Left cardiac atrium (tissue), 4 donors: ENCODE results near the gene SAPCD1. TPM values are rescaled to one million over a fixed set of nuclear protein-coding genes. Genes with fewer than 3 reads are reported as not detected.
A peak's percentile ranks its signal among the peaks of the same experiment; 100 is the strongest.
"Not testable (repeated sequence)": the region's sequence is repeated elsewhere in the genome, so short reads cannot be mapped to it uniquely, and the experiment has no call there.

Experiments
- ATAC-seq, 2 donors: fragments of 200-7000 bp; cut with Tn5 transposase; one replicate each; pipeline ENCODE4 v1.9.1; 2020; ENCODE audit warnings: mild to moderate bottlenecking in 2 of 2, moderate library complexity in 2 of 2
- DNase-seq: peaks from one replicate; pipeline ENCODE4 v3.0.0-alpha.2; 2020
- intact Hi-C, 2 donors: fragments of 100-400 bp; cut with DNase I; formaldehyde crosslinking; loops; one replicate each; pipeline versions ENCODE4 v1.14.1 to v1.15.1; 2022 to 2023
- total RNA-seq, 2 donors: library from RNA; stranded (reverse); fragmentation: NEBNext Ultra II Directional; extraction: Animal tissue kit (Norgen Biotek cat#: 25700); gene quantifications; one replicate each; pipeline ENCODE4 v1.2.1, GENCODE V29; 2021
- donor health status: DM: no; HTN: yes; CAD: no.
- donor health status: DM: no; HTN: yes; CAD: no; lungs with severe emphysema.
- donor health status: DM: yes; HTN: yes; CAD: no.
- donor health status: Dilated cardiomyopathy.

Gene SAPCD1
- total RNA-seq, 2 donors from 2014 or later = 0.71 to 0.73 TPM

DNA sequence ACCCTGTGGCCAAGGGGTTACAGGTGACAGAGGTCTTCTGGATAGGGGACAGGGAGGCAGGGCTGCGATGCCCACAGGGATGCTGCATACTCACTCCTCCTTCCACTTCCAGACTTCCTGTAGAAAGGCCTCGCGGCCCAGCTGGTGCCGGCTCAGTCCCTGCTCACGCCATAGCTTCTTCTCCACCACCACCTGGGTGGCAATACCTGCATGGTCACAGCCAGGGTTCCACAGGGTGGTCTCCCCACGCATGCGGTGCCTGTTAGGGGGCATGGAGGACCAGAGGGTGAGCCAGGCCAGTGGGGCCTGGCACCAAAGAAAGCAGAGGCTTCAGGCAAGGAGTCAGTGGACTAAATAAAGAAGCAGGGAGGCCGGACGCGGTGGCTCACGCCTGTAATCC, 23.0 kb downstream of the SAPCD1 start:
- ATAC-seq = no peak
- no peak for DNase-seq
- intact Hi-C loops = no loop called here

GRCh38 chr6:31791324-31792089, 29.1 kb downstream of the SAPCD1 start:
- DNase-seq (no peak), ATAC-seq (no peak)
- intact Hi-C loops = loop anchor here in 1 of 2 donors (10.0 kb wide), 1 partner anchor 57 kb away; the partner anchor contains the start of gene CLIC1

DNA sequence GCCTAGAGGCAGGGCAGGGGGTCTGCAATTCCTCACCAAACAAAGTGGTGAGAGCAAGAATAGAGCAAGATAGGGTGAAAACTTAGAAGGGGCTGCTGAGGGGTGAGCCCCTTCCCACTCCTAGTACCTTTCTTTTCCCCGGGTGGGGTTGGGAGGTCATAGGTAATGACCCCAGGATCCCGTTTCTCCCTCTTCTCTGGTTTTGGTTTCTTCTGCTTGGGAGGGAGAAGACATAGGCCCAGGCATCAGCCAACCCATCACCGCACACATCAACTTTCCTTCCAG, 29.6 kb downstream of the SAPCD1 start:
- intact Hi-C loops = loop anchor here in 1 of 2 donors (10.0 kb wide), 1 partner anchor 57 kb away; the partner anchor contains the start of gene CLIC1
- ATAC-seq (no peak), DNase-seq (no peak)

- DNase-seq (no peak), ATAC-seq (no peak)
- intact Hi-C loops = loop anchor here in 1 of 2 donors (10.0 kb wide), 1 partner anchor 58 kb away; the partner anchor contains the start of gene CLIC1
Observed at GRCh38 chr6:31792761-31793171, 30.3 kb downstream of the SAPCD1 start.

- intact Hi-C loops = loop anchor here in 1 of 2 donors (10.0 kb wide), 1 partner anchor 59 kb away; the partner anchor contains the start of gene CLIC1
- ATAC-seq, DNase-seq: not testable (repeated sequence)
Observed at GRCh38 chr6:31793927-31794245, 31.4 kb downstream of the SAPCD1 start.

DNA sequence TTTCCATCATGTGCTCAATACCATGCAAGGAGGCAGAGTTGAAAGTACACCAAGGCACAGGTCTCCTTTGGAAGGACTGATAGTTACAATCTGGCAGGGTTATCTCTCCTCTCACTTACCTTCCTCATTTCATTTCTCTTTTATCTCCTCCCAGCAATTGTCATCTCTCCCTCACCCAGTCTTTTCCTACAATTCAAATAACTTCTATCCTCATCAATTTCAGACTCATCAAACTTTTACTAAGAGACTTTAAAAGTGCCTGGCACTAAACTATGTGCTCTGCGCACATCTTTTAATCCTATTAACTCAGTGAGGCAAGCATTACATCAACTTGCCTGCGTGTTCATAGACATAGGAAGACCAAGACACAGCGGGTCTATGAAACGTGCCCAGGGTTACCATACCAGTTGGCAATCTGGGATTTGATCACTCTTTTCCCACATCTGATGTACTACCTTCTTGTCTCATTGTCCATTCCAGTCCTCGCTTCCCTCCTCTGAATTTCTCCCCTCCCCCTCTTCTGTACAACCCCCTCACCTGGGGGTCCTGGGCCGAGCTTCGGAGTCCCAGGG, 31.9 kb downstream of the SAPCD1 start:
- ATAC-seq = no peak
- intact Hi-C loops = loop anchor here in 1 of 2 donors (10.0 kb wide), 1 partner anchor 60 kb away; the partner anchor contains the start of gene CLIC1
- DNase-seq = no peak

DNA sequence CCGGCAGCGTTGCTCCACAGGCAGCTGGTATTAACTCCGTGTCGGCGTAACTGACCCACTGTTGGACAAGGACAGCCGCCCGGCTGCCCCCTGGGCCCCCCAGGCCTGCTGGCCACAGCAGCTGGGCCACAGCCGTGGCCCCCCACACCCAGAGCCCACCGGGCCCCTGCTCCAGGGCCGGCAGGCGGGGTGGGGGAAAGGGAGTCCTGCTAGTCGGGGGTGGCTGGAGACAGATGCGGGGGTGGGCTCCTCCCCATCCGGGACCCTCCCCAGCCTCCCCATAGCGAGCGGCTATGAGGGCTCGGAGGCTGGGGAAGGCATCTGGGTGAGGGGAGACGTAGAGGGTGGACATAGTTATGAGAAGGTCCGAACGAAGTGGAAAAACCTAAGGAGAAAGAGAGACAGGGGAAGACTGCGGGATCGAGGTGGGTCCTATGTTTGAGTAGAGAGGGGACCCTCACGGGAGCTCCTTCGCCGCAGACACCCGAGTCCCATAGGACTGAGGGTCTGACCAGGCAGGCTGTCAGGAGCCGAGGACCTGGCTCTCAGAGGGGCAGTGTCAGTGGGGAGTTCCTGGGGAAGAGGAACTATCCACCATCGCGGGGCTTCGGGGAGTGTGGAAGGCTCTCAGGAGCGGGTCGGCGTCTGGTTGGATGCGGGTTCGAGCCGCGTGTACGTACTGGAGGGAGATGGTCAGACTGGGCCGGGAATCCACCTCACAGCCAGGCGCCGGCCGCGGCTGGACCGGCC, 32.6 kb downstream of the SAPCD1 start:
- ATAC-seq = peak; percentile 20 to 44
- intact Hi-C loops = loop anchor here in 1 of 2 donors (10.0 kb wide), 1 partner anchor 60 kb away; the partner anchor contains the start of gene CLIC1
- no peak for DNase-seq

- DNase-seq (peak; percentile 94), ATAC-seq (peak; percentile 95 to 96)
- intact Hi-C loops = loop anchor here in 1 of 2 donors (10.0 kb wide), 1 partner anchor 61 kb away; the partner anchor contains the start of gene CLIC1
Observed at GRCh38 chr6:31795616-31796298, 33.3 kb downstream of the SAPCD1 start, which contains the start of gene VARS1. Gene VARS1 (minus strand): TSS chr6:31795752. CDS start chr6:31795217, 535 bp downstream.

- no peak for ATAC-seq
- intact Hi-C loops = loop anchor here in 1 of 2 donors (10.0 kb wide), 1 partner anchor 62 kb away; the partner anchor contains the start of gene CLIC1
- no peak for DNase-seq
Observed at GRCh38 chr6:31796993-31797385, 34.5 kb downstream of the SAPCD1 start.

DNA sequence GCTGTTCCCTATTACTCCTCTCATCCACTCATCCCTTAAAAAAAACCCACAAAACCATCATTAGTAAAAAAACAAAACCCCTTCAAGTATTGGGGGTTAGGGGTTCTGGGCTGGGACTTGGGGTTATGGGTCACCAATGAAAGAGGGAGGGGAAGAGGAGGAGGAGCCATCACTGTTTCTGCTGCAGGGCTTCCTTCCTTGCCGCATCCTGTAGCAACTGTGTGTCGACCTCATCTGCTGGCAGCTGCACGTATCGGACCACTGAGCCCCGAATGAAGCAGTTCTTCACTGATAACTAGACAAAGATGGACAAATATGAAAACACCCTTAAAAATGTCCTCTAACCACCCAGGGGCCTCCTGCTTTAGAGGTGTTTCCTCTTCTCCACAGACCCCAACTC, 35.1 kb downstream of the SAPCD1 start:
- intact Hi-C loops = loop anchor here in 1 of 2 donors (10.0 kb wide), 1 partner anchor 63 kb away; the partner anchor contains the start of gene CLIC1
- DNase-seq (no peak), ATAC-seq (no peak)

DNA sequence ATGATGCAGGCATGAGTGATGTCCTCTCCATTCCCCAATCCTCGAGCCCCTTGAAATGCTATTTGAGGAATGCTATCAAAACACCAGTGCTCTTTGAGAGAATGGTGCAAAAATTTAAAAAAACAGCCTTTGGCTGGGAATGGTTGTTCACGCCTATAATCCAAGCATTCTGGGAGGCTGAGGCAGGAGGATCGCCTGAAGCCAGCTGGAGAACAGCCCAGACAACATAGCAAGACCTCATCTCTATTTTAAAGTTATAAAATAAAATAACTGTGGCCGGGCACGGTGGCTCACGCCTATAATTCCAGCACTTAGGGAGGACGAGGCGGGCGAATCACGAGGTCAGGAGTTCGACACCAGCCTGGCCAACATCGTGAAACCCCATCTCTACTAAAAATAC, 37.3 kb downstream of the SAPCD1 start:
- intact Hi-C loops = loop anchor here in 1 of 2 donors (10.0 kb wide), 1 partner anchor 65 kb away; the partner anchor contains the start of gene CLIC1
- DNase-seq (no peak), ATAC-seq (no peak)

- ATAC-seq, DNase-seq, intact Hi-C loops: not testable (repeated sequence)
Observed at GRCh38 chr6:31801031-31801927, 38.8 kb downstream of the SAPCD1 start.

DNA sequence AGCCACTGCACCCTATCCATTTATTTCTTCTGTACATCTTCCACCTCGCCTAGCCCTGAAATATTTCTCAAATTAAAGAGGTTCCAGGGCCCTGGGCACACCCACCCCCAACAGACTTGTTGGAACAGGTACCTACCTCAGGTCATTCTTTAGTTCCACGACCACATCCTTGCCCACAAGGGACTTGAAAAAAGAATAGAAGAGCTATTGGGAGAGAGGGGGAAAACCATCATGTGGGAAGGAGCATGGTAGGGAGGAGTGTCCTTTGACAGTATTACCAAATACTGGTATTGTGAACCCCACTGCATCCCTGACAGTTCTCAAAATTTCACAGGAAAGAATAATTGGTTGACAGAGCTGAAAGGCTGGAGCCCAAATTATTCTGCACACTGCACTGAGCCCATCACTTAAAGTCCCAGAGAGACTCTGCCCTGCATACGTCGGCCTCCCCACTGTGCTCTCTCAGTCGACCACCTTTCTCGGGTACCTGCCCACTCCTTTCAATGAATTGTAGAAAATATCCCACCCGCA, 43.5 kb downstream of the SAPCD1 start:
- DNase-seq = no peak
- intact Hi-C loops = no loop called here
- ATAC-seq = peak; percentile 3 to 9

GRCh38 chr6:31806470-31807272, 44.2 kb downstream of the SAPCD1 start, which contains the start of gene LSM2:
Gene LSM2 (minus strand): TSS chr6:31806966. CDS start chr6:31806757, 209 bp downstream.
- intact Hi-C loops = no loop called here
- DNase-seq (peak; percentile 98), ATAC-seq (peak; percentile 99 to 100)

- DNase-seq, intact Hi-C loops: not testable (repeated sequence)
Observed at GRCh38 chr6:31808599-31808998, 46.1 kb downstream of the SAPCD1 start.

DNA sequence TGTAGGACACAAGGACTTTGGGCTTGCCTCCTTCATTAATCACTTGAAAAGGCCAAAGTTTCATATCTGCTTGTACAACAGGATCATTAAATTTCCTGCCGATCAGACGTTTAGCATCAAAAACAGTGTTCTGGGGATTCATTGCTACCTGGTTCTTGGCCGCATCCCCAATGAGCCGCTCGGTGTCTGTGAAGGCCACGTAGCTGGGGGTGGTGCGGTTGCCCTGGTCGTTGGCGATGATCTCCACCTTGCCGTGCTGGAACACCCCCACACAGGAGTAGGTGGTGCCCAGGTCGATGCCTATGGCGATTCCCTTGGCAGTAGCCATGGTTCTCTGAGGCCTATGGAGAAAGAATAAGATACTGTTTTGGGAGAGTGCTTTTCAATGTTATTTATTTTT, 49.2 kb downstream of the SAPCD1 start:
- intact Hi-C loops = no loop called here
- DNase-seq = no peak
- ATAC-seq = no peak

More at GRCh38 chr6:31808599-31808998, 46.1 kb downstream of the SAPCD1 start:
- not testable (repeated sequence) for ATAC-seq

DNA sequence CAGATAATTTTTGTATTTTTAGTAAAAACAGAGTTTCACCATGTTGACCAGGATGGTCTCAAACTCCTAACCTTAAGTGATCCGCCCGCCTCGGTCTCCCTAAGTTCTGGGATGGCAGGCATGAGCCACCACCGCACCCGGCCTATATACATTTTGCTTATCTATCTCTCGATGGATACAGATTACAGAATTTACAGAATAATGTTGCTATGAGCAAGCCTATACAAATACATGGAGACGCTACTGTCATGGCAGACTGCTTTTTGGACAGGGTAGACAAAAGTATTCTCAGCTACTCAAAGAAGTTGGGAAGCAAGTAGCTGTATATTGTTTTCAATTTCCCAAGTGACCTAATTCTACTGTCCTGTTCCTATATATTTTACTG, 51.0 kb downstream of the SAPCD1 start:
- ATAC-seq (no peak), DNase-seq (no peak)
- intact Hi-C loops = no loop called here
